ENCODE measurements around the gene MYO1B.

MYO1B gene

DNA sequence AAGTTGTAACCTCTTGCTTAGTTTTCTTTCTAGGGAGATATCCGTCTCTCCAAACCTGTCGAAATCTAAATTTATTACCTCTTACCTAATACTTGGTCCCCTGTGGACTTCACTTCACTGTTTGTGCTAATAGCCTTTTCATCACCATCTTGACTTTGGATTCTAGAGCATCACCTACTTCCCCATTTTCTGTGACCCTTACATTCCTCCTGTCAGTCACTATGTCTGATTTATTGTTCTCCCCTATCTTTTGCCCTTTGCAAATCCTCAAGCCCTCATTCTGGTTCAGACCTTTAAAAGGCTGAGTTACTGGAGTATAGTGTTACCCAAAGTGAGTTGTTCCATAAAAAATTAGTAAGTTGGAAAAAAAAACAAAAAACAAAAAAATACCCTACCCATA lies 7.5 kb downstream of the MYO1B start:
- TF ChIP-seq POLR2AphosphoS5 (IDR thresholded peaks at IDR 0.05; ENCODE audit: low read depth, low read length) (no peak), PAX5 (IDR thresholded peaks at IDR 0.05; ENCODE audit: insufficient read depth, low read length, severe bottlenecking) (no peak), POLR2A (IDR thresholded peaks at IDR 0.05; ENCODE audit: low read depth, low read length) (no peak), TAF1 (IDR thresholded peaks at IDR 0.05; ENCODE audit: low read depth, low read length) (no peak), SPI1 (IDR thresholded peaks at IDR 0.05; ENCODE audit: low read depth, low read length) (no peak), POU2F2 (IDR thresholded peaks at IDR 0.05; ENCODE audit: low read depth, low read length) (no peak)
- DNase-seq (ENCODE audit: insufficient read length, low spot score) = no peak
- no peak for FAIRE-seq

DNA sequence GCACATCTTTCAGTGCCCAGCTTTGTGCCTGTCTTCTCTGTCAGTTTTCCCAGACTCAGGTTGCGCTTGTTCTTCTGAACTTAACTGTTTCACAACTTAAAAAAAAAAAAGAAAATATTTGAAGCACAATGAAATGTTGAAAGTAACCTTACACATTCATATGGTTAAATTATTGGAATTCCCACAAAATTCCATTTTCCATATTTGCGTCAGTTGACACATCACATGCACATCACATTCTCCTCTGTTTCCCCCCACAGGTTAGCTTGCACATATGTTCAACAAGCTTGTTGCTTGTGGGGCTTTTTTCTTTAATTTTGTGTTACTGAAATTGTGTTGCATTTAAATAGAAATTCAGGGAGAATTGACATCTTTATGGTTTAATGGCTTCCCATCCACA lies 8.3 kb downstream of the MYO1B start:
- DNase-seq (ENCODE audit: insufficient read length, low spot score) = no peak
- FAIRE-seq = no peak
- TF ChIP-seq POLR2AphosphoS5 (IDR thresholded peaks at IDR 0.05; ENCODE audit: low read depth, low read length) (no peak), POU2F2 (IDR thresholded peaks at IDR 0.05; ENCODE audit: low read depth, low read length) (no peak), POLR2A (IDR thresholded peaks at IDR 0.05; ENCODE audit: low read depth, low read length) (no peak), PAX5 (IDR thresholded peaks at IDR 0.05; ENCODE audit: insufficient read depth, low read length, severe bottlenecking) (no peak)

DNA sequence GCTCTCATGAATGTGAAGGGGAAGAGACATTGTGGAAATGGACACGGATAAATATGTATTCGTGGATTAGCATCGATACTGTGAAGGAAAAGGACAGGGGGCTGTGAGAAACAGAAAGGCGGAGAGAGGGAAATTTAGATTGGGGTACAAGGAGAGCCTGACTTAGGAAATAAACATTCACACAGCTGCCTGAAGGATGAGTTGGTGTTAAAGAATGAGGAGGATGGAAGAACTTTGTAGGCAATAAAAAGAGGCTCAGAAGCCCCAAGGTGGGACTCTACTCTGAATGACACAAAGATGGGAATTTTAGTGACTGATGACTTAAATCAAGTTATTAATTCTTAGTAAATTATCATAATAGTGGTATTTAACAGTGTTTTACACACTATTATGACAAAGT lies 10.1 kb downstream of the MYO1B start:
- TF ChIP-seq PAX5 (IDR thresholded peaks at IDR 0.05; ENCODE audit: insufficient read depth, low read length, severe bottlenecking) (no peak), TAF1 (IDR thresholded peaks at IDR 0.05; ENCODE audit: low read depth, low read length) (no peak)
- FAIRE-seq = no peak

DNA sequence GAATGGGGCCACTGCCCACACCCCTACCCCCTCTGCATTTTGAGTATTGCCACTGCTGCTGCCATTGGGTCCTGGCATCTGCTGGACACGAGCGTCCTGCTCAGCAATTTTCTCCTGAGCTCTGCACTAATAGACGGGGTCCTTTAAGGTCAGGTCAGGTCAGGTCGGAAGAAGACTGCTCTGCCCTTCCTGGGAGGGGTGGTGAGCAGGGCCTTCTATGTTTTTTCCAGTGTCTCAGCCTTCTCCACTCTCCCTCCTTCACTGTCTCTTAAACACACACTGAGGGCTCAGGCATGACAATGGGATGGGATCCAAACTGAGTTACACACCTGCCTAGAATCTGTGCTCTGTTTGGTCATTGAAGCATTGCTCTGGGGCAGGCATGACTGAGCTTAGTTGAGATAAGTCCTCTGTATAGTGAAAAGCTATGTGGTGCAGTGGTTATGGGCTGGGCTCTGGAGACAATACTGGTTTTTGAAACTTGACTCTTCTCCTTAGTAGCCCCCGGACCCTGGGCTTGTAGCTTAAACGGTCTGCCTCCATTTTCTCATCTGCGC lies 10.6 kb downstream of the MYO1B start:
- no peak for TF ChIP-seq PAX5 (IDR thresholded peaks at IDR 0.05; ENCODE audit: insufficient read depth, low read length, severe bottlenecking)
- TF ChIP-seq POLR2A (IDR thresholded peaks at IDR 0.05; ENCODE audit: low read depth, low read length) = no peak
- no peak for TF ChIP-seq TAF1 (IDR thresholded peaks at IDR 0.05; ENCODE audit: low read depth, low read length)
- no peak for TF ChIP-seq POU2F2 (IDR thresholded peaks at IDR 0.05; ENCODE audit: low read depth, low read length)
- TF ChIP-seq SPI1 (IDR thresholded peaks at IDR 0.05; ENCODE audit: low read depth, low read length) = no peak
- TF ChIP-seq POLR2AphosphoS5 (IDR thresholded peaks at IDR 0.05; ENCODE audit: low read depth, low read length) = no peak
- DNase-seq (ENCODE audit: insufficient read length, low spot score) = no peak
- no peak for FAIRE-seq

More for the DNA sequence above, 10.1 kb downstream of the MYO1B start:
- no peak for DNase-seq (ENCODE audit: insufficient read length, low spot score)

DNA sequence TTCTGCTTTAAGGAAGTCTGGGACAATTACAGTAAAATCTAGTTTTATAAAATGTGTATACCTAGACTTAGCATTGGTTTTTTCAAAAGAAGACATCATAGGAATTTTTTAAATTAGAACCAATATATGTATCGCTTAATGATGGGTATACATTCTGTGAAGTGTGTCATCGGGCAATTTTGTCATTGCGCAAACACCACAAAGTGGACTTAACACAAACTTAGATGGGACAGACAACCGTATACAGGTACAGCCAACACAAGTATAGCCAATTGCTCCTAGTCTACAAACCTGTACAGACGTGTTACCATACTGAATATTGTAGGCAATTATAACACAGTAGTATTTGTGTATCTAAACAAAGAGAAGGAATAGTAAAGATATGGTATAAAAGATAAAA lies 12.7 kb downstream of the MYO1B start:
- DNase-seq (ENCODE audit: insufficient read length, low spot score) = no peak
- TF ChIP-seq TAF1 (IDR thresholded peaks at IDR 0.05; ENCODE audit: low read depth, low read length) (no peak), PAX5 (IDR thresholded peaks at IDR 0.05; ENCODE audit: insufficient read depth, low read length, severe bottlenecking) (no peak), POU2F2 (IDR thresholded peaks at IDR 0.05; ENCODE audit: low read depth, low read length) (no peak), POLR2AphosphoS5 (IDR thresholded peaks at IDR 0.05; ENCODE audit: low read depth, low read length) (no peak)
- FAIRE-seq = no peak

DNA sequence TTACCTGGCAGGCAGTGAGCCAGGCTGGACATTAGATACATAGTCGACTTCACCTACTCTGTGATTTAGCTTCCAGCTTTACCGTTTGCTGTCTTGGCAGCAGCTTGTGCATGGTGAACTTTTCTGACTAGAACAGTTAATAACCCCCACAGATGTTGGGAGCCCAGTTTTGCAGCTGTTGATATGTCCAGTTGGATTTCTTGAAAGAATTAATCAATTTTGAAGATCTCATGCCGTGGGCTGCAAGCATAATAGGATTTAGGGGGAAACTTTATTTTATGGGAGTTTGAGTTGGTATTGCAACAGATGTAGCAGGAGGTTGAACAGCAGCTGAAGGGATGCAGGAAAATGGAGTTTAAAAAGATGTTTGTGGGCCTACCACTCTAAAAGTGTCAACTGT lies 13.8 kb downstream of the MYO1B start:
- DNase-seq (ENCODE audit: insufficient read length, low spot score) (no peak), FAIRE-seq (no peak)
- TF ChIP-seq TAF1 (IDR thresholded peaks at IDR 0.05; ENCODE audit: low read depth, low read length) (no peak), SPI1 (IDR thresholded peaks at IDR 0.05; ENCODE audit: low read depth, low read length) (no peak), POLR2AphosphoS5 (IDR thresholded peaks at IDR 0.05; ENCODE audit: low read depth, low read length) (no peak), POU2F2 (IDR thresholded peaks at IDR 0.05; ENCODE audit: low read depth, low read length) (no peak), PAX5 (IDR thresholded peaks at IDR 0.05; ENCODE audit: insufficient read depth, low read length, severe bottlenecking) (no peak), POLR2A (IDR thresholded peaks at IDR 0.05; ENCODE audit: low read depth, low read length) (no peak)

DNA sequence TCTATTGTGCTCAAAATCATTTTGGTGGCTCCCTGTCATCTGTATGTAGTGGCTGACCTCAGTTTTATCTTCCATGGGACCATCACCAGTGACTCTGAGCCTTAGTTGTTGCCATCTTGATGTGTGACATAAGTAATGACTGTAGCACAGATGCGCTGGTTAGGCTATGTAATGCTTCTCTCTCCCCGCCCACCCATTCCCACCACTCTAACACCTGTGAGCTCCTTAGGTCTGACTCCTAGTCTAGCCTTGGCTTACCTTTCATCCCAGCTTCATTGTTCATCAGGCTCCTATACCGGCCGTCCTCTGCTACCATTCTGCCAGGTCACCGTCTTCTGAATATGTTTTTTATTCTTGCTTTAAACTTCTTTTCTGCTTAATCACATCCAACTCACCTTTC lies 17.2 kb downstream of the MYO1B start:
- no peak for TF ChIP-seq PAX5 (IDR thresholded peaks at IDR 0.05; ENCODE audit: insufficient read depth, low read length, severe bottlenecking)
- no peak for TF ChIP-seq POLR2AphosphoS5 (IDR thresholded peaks at IDR 0.05; ENCODE audit: low read depth, low read length)
- no peak for TF ChIP-seq SPI1 (IDR thresholded peaks at IDR 0.05; ENCODE audit: low read depth, low read length)
- no peak for TF ChIP-seq POU2F2 (IDR thresholded peaks at IDR 0.05; ENCODE audit: low read depth, low read length)
- no peak for TF ChIP-seq TAF1 (IDR thresholded peaks at IDR 0.05; ENCODE audit: low read depth, low read length)
- no peak for TF ChIP-seq POLR2A (IDR thresholded peaks at IDR 0.05; ENCODE audit: low read depth, low read length)
- FAIRE-seq (no peak), DNase-seq (ENCODE audit: insufficient read length, low spot score) (no peak)

DNA sequence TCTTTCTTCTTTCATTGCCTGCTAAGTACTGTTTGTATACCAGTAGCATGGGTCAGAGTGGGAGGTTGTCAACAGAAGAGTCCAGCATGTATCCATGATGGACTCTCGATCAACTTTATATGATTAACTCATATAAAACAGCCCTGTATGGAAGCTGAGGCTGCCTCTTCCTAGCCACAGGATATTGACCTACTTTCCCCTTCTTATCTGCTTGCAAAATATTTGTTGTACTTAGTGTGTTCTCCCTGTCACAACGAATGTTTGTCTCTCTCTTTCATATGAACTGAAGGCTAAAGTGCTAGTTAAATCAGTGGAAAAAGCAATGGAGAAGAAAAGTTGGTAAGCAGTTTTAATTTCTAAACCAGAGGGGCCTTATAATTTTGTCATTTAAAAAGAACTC lies 17.8 kb downstream of the MYO1B start:
- no peak for DNase-seq (ENCODE audit: insufficient read length, low spot score)

DNA sequence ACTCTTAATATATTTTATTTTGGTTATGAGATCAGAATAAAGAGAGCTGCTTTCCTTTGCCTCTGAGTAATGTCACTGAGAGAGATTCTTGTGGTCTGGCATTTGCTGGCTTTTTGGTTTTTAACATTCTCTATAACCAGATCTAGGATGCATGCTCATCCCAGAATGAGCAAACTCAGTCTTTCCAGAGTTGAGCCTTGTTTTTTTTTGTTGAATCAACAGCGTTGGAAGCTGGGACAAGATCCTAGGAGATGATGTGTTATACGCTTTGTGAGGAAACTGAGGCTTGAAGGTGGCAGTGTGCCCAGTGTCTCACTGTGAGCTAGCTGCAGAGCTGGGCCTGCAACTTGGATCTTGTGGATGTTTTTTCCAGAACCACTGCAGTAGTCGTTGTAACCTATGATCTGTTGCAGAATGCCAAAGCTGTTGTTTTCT lies 19.5 kb downstream of the MYO1B start:
- DNase-seq (ENCODE audit: insufficient read length, low spot score) = no peak
- TF ChIP-seq POLR2A (IDR thresholded peaks at IDR 0.05; ENCODE audit: low read depth, low read length) = no peak
- no peak for TF ChIP-seq SPI1 (IDR thresholded peaks at IDR 0.05; ENCODE audit: low read depth, low read length)
- TF ChIP-seq TAF1 (IDR thresholded peaks at IDR 0.05; ENCODE audit: low read depth, low read length) = no peak
- no peak for TF ChIP-seq POU2F2 (IDR thresholded peaks at IDR 0.05; ENCODE audit: low read depth, low read length)
- TF ChIP-seq POLR2AphosphoS5 (IDR thresholded peaks at IDR 0.05; ENCODE audit: low read depth, low read length) = no peak
- TF ChIP-seq PAX5 (IDR thresholded peaks at IDR 0.05; ENCODE audit: insufficient read depth, low read length, severe bottlenecking) = no peak
- no peak for FAIRE-seq

More for the DNA sequence above, 17.8 kb downstream of the MYO1B start:
- TF ChIP-seq TAF1 (IDR thresholded peaks at IDR 0.05; ENCODE audit: low read depth, low read length) (no peak), SPI1 (IDR thresholded peaks at IDR 0.05; ENCODE audit: low read depth, low read length) (no peak), POLR2AphosphoS5 (IDR thresholded peaks at IDR 0.05; ENCODE audit: low read depth, low read length) (no peak)
- FAIRE-seq = no peak

DNA sequence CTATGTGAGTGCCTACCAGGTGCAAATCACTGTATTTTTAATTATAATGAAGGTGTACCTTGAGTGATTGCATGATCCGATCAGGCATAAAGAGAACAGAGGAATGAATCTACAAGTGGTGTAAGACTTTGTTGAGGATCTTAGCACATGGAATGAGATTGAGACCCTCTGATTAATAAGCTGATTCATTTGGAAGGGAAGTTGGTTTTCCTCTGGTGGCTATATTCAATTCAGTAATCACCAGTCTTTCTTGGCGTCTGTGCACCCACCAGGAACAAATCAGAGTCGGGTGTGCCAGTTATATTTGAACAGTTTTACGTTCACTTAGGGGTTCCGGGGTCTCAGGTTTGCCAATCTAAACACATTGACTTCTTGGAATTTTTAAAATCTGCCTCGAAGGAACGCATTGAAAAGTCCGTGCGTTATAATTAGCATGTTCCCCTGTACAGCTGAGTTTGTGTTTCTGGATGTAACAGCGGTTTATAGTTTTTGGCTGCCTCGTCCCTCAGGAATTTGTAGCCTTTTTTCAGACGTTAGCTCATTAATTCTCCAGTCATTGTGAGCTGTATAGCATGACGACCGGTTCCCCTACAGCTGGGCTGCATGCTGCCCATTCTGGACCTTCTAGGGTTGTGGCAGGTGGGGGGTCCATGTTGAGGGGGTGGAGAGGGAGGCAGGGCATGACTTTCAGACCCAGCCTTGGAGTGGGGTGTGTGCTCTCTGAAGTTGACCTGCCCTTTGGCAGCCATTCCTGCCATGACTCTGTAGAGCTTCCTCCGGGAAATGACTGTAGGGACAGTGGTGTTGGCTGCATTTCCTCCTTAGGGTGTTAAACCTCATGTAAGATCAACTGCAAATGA lies 20.3 kb downstream of the MYO1B start:
- DNase-seq (ENCODE audit: insufficient read length, low spot score) = no peak
- TF ChIP-seq TAF1 (IDR thresholded peaks at IDR 0.05; ENCODE audit: low read depth, low read length) (no peak), SPI1 (IDR thresholded peaks at IDR 0.05; ENCODE audit: low read depth, low read length) (no peak), POLR2A (IDR thresholded peaks at IDR 0.05; ENCODE audit: low read depth, low read length) (no peak), POLR2AphosphoS5 (IDR thresholded peaks at IDR 0.05; ENCODE audit: low read depth, low read length) (no peak), PAX5 (IDR thresholded peaks at IDR 0.05; ENCODE audit: insufficient read depth, low read length, severe bottlenecking) (no peak), POU2F2 (IDR thresholded peaks at IDR 0.05; ENCODE audit: low read depth, low read length) (no peak)
- no peak for FAIRE-seq
